ENCODE measurements around the gene BMF. TPM values are rescaled to one million over a fixed set of nuclear protein-coding genes. Genes with fewer than 3 reads are reported as not detected.

BMF gene
- total and polyA plus RNA-seq, 5 experiments from 2014 or later: 0.12 to 19.8 (median 0.44) TPM

DNA sequence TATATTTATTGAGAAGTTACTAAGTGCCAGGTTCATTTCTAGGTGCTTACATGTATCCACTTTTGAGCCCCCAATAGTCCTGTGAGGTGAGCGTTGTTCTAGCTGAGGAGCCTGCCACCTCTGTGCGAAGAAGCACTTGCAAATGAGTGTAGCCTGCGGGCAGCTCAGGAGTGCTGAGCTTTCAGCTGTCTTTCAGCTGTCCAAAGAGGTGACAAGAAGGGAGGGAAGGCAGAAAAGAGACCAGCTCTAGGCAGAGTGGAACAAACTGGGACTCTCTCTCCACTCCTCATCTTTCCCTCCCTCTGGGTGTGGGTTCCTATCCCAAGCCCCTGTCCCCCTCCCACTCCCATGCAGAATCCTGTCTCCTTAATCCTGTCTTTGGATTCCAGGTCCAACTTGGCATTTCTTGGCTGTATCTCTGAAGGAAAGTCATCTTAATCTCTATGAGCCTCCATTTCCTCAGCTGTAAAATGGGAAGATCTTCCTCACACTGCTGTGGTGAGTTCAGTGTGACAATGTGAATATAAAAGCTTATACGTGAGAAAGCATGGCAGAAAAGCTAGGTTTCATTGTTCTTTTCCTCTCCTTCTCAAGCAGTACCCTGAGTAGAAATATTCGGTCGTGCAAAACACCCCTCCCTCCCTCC, 63.0 kb downstream of the BMF start:
- Mint-ChIP-seq H3K27ac (peak overlapping the region in 7 of 10 donors; percentile 9 to 87 (median 74)), H3K36me3 (no peaks in the 10 kb centered on the region), H3K9me3 (no peaks in the 10 kb centered on the region), H3K4me3 (peak overlapping the region in 3 of 10 donors; percentile 58 to 73 (median 59)), H3K4me1 (peaks cover 30 to 58% (median 52%) of the 10 kb centered on the region in 4 donors), H3K27me3 (no peaks in the 10 kb centered on the region)
- POLR2A ChIA-PET: interaction anchor here (0.6 to 1.0 kb wide), 3 partner anchors 8 to 1487 kb away, joined by 3 to 6 read pairs (median 4); no protein-coding TSS in a partner anchor
- ATAC-seq (no peak), DNase-seq (no peak)

- H3K27ac Mint-ChIP-seq: peak overlapping the region in 9 of 10 donors; percentile 52 to 93 (median 82)
- ATAC-seq: peak; percentile 89 to 91
- POLR2A ChIA-PET: interaction anchor here (0.7 to 1.0 kb wide), 2 partner anchors 9 to 281 kb away, joined by 3 to 4 read pairs; no protein-coding TSS in a partner anchor
Observed at GRCh38 chr15:40044717-40045571, 63.7 kb downstream of the BMF start.

GRCh38 chr15:40043927-40044716, 64.6 kb downstream of the BMF start:
- POLR2A ChIA-PET: interaction anchor here (1.1 kb wide), 1 partner anchor 116 kb away, joined by 3 read pairs; the partner anchor contains the start of gene BUB1B
- Mint-ChIP-seq H3K27me3 (no peaks in the 10 kb centered on the region), H3K4me1 (peaks cover 27 to 60% (median 52%) of the 10 kb centered on the region in 4 donors), H3K27ac (peak overlapping the region in 5 of 10 donors; percentile 41 to 81 (median 74)), H3K9me3 (no peaks in the 10 kb centered on the region), H3K4me3 (peak overlapping the region in 1 of 10 donors; percentile 20), H3K36me3 (no peaks in the 10 kb centered on the region)
- no peak for ATAC-seq
- DNase-seq: no peak

More at GRCh38 chr15:40044717-40045571, 63.7 kb downstream of the BMF start:
- Mint-ChIP-seq H3K4me1 (peaks cover 31 to 62% (median 53%) of the 10 kb centered on the region in 4 donors), H3K9me3 (no peaks in the 10 kb centered on the region), H3K27me3 (no peaks in the 10 kb centered on the region), H3K36me3 (no peaks in the 10 kb centered on the region), H3K4me3 (peak overlapping the region in 9 of 10 donors; percentile 24 to 73 (median 59))
- peak; percentile 62 to 83 (median 72) for DNase-seq

- DNase-seq: no peak
- H3K9me3 Mint-ChIP-seq: no peaks in the 10 kb centered on the region
- H3K27me3 Mint-ChIP-seq: no peaks in the 10 kb centered on the region
- H3K4me3 Mint-ChIP-seq: no peak overlapping the region
- no peak for ATAC-seq
- H3K4me1 Mint-ChIP-seq: peaks cover 22 to 58% (median 51%) of the 10 kb centered on the region in 4 donors
- POLR2A ChIA-PET: no interaction called here
- peaks cover 0 to 7% (median 3%) of the 10 kb centered on the region in 3 donors for H3K36me3 Mint-ChIP-seq
- H3K27ac Mint-ChIP-seq: no peak overlapping the region
Observed at GRCh38 chr15:40042791-40043320, 65.8 kb downstream of the BMF start.

DNA sequence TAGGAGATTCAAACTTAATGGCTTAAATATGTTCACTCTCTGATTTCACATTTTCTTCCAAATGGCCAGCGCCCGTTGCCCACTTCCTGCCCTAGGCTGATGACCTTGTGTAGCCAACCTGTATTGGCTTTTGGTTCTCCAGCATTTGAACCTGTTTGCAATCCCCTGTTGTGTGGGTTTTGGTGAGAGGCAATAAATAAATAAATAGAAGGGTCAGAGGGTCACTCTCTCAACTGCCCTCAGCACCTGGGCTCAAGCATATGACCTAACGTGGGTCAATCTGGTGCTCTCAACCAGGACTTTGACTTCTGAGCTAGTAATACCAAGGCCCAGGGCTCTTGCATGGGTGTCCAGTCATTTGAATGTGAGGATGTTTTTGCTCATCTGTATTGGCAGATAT, 67.9 kb downstream of the BMF start:
- Mint-ChIP-seq H3K4me3 (peak overlapping the region; percentile 41 to 100 (median 79)), H3K9me3 (no peaks in the 10 kb centered on the region), H3K36me3 (peaks cover 0 to 26% (median 6%) of the 10 kb centered on the region in 3 donors), H3K4me1 (peaks cover 26 to 56% (median 53%) of the 10 kb centered on the region in 4 donors), H3K27me3 (no peaks in the 10 kb centered on the region), H3K27ac (peak overlapping the region in 9 of 10 donors; percentile 39 to 98 (median 90))
- DNase-seq (no peak), ATAC-seq (no peak)
- POLR2A ChIA-PET: interaction anchor here (4.8 kb wide), 1 partner anchor 7 kb away, joined by 33 read pairs; no protein-coding TSS in a partner anchor

DNA sequence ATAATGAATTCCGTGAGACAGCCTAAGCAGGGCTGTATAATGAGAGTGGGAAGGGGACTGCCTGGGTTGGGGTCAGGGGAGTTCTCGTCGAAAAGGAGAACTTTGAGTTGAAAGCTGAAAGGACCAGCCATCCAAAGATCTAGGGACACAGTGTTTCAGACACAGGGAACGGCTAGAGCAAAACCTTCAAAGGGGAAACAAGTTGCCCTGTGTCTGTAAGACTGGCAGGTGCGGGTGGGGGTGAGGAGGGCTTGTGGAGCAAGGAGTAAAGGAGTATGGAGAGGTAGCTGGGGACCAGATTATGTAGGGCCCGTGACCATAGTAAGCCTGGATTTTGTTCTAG, 68.4 kb downstream of the BMF start:
- no peaks in the 10 kb centered on the region for H3K27me3 Mint-ChIP-seq

GRCh38 chr15:40038638-40039543, 69.8 kb downstream of the BMF start, which contains the start of gene SRP14:
Gene SRP14, minus strand, starts transcription at chr15:40039181. Its CDS starts 65 bp downstream, at chr15:40039116.
- H3K4me1 Mint-ChIP-seq: peaks cover 23 to 49% (median 42%) of the 10 kb centered on the region in 4 donors
- no peaks in the 10 kb centered on the region for H3K9me3 Mint-ChIP-seq
- POLR2A ChIA-PET: interaction anchor here (0.6 to 4.8 kb wide), 9 partner anchors 9 to 412 kb away, joined by 3 to 33 read pairs (median 4); no protein-coding TSS in a partner anchor
- H3K4me3 Mint-ChIP-seq: peak within 1 kb of the TSS; percentile 99 to 100 (median 99)
- no peaks in the 10 kb centered on the region for H3K27me3 Mint-ChIP-seq
- peaks cover 0 to 44% (median 6%) of the 10 kb centered on the region in 3 donors for H3K36me3 Mint-ChIP-seq
- DNase-seq (peak; percentile 88 to 96 (median 90)), ATAC-seq (peak; percentile 93)
- peak within 1 kb of the TSS; percentile 98 to 99 (median 99) for H3K27ac Mint-ChIP-seq

More for the DNA sequence above, 68.4 kb downstream of the BMF start:
- no peak for ATAC-seq
- no peaks in the 10 kb centered on the region for H3K9me3 Mint-ChIP-seq
- H3K27ac Mint-ChIP-seq: peak overlapping the region; percentile 73 to 98 (median 87)
- peaks cover 0 to 30% (median 6%) of the 10 kb centered on the region in 3 donors for H3K36me3 Mint-ChIP-seq
- peaks cover 25 to 52% (median 49%) of the 10 kb centered on the region in 4 donors for H3K4me1 Mint-ChIP-seq
- DNase-seq: no peak
- POLR2A ChIA-PET: interaction anchor here (0.6 to 4.8 kb wide), 4 partner anchors 8 to 62 kb away, joined by 3 to 33 read pairs (median 4); no protein-coding TSS in a partner anchor
- H3K4me3 Mint-ChIP-seq: peak overlapping the region; percentile 41 to 100 (median 83)

DNA sequence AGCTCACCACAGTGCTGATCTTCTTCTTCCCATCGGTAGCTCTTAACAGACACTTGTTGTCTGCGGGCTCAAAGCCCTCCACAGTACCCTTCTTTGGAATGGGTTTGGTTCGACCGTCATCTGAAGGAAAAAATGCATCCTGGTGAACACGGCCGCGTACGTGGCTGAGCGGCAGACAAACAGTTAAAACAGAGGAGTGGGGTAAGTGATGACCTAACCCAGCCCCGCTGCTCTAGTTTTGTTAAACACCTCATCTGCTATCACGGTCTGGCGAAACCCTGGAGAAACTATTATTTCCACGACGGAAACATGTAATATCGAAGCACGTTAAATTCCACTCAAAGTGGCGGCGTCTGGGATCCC, 70.4 kb downstream of the BMF start:
- no peak for DNase-seq
- H3K4me1 Mint-ChIP-seq: peaks cover 23 to 49% (median 42%) of the 10 kb centered on the region in 4 donors
- H3K36me3 Mint-ChIP-seq: peaks cover 0 to 49% (median 6%) of the 10 kb centered on the region in 3 donors
- peak overlapping the region; percentile 99 to 100 (median 99) for H3K4me3 Mint-ChIP-seq
- no peaks in the 10 kb centered on the region for H3K9me3 Mint-ChIP-seq
- POLR2A ChIA-PET: interaction anchor here (1.1 to 4.8 kb wide), 3 partner anchors 10 to 271 kb away, joined by 3 to 33 read pairs (median 4); no protein-coding TSS in a partner anchor
- no peak for ATAC-seq
- peak overlapping the region; percentile 98 to 99 (median 99) for H3K27ac Mint-ChIP-seq
- H3K27me3 Mint-ChIP-seq: no peaks in the 10 kb centered on the region

Data from naive thymus-derived CD8-positive, alpha-beta T cell (primary cell).